GM12865 (cell line): ENCODE measurements around the gene PRDM2.

Experiments used
- DNase-seq: peaks from one replicate; pipeline ENCODE4 v3.0.0; 2010; ENCODE audit warnings: low read depth
- H3K4me3 ChIP-seq: 2 replicates; pipeline ENCODE4 v1.5.1; 2011; ENCODE audit warnings: mild to moderate bottlenecking, low read depth, low read length, control low read depth
- TF ChIP-seq, protein P1 (sequence below): IDR thresholded peaks from 2 replicates; pipeline ENCODE4 v1.5.1; 2011; ENCODE audit warnings: low read length, control low read depth, low read depth, inconsistent platforms; ENCODE audit not compliant: insufficient read depth; ENCODE audit errors: missing control alignments

PRDM2 gene

DNA sequence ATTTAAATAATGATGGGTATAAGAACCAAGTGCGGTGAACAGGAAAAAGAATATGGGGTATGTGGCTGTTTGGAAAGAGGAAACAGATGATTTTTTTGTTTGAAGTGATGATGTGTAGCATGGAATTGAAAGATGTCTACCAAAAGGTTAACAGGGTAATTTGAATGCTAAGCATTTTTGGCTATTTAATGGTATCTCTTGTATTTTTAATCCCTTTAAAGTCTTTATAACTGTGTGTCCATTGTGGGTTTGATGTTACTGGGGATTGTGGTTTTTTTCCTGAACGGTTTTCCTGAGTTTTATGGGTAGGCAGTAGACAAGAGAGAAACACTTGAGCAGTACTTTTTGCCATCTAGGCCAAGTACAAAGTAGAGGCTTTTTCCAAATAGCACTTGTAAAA is 63.2 kb downstream of the PRDM2 start:
- TF ChIP-seq, protein P1, sequence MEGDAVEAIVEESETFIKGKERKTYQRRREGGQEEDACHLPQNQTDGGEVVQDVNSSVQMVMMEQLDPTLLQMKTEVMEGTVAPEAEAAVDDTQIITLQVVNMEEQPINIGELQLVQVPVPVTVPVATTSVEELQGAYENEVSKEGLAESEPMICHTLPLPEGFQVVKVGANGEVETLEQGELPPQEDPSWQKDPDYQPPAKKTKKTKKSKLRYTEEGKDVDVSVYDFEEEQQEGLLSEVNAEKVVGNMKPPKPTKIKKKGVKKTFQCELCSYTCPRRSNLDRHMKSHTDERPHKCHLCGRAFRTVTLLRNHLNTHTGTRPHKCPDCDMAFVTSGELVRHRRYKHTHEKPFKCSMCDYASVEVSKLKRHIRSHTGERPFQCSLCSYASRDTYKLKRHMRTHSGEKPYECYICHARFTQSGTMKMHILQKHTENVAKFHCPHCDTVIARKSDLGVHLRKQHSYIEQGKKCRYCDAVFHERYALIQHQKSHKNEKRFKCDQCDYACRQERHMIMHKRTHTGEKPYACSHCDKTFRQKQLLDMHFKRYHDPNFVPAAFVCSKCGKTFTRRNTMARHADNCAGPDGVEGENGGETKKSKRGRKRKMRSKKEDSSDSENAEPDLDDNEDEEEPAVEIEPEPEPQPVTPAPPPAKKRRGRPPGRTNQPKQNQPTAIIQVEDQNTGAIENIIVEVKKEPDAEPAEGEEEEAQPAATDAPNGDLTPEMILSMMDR, result no peak
- DNase-seq, result no peak
- H3K4me3 ChIP-seq, result no peak overlapping the region

DNA sequence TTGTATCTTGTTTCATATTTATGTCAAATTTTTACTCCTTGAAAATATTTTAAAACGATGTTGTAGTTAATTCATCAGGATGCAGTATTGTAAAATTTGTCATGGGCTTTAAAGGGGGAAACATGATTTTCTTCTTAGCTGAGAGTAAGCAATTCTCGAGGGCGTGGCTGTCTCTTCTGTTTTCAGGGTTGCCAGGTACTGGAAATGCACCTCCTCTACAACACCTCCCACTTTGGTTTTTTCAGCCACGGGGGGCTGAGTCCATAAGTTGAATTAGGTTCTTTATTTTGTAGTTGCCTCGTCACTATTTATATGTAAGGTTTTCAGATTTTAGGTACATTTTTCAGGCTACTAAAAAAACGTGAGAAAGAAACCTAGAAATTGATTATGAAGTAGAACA is 64.0 kb downstream of the PRDM2 start:
- no peak overlapping the region for H3K4me3 ChIP-seq
- TF ChIP-seq, protein P1, result no peak
- DNase-seq, result no peak

DNA sequence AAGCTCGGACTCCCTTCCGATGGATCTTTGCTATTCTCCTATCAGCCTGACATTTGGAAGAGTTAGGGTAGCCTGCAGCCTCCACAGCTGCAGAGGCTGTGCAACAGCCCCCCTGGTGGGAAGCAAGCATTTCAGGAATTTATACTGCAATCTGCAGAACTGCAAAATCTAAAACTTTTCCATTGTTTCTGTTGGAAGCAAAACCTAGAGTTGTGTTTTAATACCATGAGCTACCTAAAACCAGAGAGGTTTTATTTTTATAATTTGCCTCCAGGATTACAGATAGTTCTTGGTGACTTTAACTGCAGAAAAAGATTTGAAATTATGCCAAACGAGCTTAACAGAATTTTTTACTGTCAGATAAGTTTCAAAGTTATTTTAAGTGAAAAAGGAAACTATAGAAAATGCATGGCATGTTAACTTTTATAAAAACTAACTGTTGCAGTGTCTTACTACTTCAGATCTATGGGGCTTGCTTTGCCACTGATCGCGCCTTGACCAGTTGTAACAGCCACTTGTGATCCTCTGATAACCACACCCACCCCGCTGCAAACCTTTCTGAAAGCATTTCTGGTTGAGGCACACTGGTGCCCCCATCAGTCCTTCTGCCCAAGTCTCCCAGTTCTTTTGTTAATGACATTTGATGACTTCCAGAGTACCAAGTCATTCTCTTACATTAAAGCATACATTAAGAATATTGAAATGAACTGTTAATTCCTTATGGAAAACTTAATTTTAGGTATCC is 64.8 kb downstream of the PRDM2 start:
- TF ChIP-seq, protein P1, result no peak
- DNase-seq, result peak; percentile 42
- no peak overlapping the region for H3K4me3 ChIP-seq

DNA sequence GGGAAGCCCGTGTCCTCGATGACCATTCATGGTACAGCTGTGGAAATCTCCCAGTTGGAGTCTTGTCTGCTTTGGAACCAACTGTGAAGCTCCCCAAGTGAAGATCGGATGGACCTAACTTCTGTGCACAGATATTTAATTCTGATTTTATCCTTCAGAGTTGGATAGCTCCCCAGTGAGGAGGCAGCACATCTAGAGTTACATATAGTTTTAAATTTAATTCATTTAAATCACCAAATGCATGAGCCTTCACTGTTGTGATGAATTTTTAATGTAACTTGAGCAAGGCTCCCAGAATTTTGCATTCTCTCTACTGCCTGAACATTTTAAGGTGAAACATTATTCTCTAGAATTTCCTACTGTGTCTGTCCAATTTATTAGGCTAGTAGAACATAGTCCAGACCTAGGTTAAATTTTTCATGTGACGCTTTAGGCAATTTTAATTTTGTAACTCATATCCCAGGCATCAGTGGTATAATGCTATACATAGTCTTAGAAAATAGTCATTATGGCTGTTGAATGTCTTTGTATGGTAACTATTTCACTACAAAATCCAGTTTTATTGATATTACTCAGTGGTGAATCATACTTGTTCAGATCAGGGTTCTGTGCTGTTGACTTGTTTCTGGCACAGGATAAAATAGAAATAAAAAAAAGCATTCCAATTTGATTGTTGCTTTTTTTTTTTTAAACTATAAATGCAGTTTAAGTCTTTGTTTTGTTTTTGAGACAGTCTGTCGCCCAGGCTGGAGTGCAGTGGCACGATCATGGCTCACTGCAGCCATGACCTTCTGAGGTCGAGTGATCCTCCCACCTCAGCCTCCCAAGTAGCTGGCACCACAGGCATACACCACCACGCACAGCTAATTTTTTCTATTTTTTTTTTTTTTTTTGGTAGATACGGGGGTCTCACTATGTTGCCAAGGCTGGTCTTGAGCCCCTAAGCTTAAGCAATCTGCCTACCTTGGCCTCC is 66.9 kb downstream of the PRDM2 start:
- no peak for DNase-seq
- no peak overlapping the region for H3K4me3 ChIP-seq
- TF ChIP-seq, protein P1, result no peak

DNA sequence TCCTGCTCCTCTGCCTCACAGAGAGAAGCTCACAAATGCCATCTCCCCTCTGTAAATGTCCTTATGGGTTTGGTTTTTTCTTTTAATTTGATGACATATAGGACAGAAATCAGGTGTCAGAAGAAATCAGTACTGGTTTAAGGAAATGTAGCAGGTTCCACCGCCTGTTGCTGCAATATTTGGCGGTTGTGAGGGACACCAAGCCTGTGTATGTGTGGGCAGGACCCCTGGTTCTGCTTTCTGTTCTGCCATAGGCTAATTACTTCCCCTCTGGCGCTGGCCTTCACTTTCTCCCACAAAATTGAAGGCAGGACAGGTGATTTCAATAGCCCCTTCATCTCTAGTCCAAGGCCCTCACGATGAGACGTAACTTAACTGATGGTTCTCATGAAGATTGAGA is 69.2 kb downstream of the PRDM2 start:
- TF ChIP-seq, protein P1, result no peak
- no peak overlapping the region for H3K4me3 ChIP-seq
- no peak for DNase-seq

DNA sequence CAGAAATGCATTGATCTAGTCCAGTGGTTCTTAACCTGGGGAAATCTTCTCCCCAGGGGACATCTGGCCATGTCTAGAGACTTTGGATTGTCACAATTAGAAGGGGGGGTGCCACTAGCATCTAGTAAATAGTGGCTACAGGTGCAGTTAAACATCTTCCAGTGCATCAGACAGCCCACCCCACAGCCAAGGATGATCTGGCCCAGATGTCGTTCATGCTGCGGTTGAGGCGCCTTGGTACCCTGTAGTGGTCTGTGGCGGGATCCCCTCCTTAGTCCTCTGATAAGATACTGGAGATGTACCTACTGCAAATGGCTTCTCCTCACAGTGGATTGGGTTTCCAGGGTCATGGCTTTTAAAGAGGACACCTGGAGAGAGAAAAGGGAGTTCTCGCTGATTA is 69.8 kb downstream of the PRDM2 start:
- TF ChIP-seq, protein P1, result no peak
- no peak overlapping the region for H3K4me3 ChIP-seq
- DNase-seq, result no peak
